Measurements from ENCODE around the gene NRG2.
A peak's percentile ranks its signal among the peaks of the same experiment; 100 is the strongest.

NRG2 gene

DNA sequence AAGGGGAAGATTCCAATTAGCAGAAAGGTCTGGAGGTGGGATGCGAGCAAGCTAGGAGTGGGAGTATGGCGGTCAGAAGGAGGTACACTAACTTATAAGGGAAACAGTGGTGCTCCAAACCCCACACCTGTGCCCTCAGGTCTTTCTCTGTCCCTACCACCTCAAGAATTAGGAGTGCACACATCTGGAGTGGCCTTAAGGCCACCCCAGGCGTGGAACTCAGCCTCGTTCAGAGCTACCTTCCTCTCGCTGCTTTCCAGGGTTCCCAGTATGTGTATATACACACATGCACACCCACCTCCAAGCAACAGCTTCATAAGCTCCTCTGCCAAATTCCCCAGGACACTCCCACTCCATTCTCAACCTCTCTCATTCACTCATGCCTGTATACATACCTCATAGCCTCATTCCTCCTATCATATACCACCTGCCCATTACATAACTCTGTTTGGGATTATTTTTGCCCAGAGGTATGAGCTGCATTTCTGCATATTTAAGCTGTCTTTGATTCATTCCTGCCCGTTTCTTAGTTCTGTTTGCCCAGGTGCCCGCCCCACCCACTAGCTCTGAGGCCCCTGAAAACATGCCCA, 128.8 kb downstream of the NRG2 start:
- H3K36me3 ChIP-seq: no peaks in the 10 kb centered on the region
- peaks cover 0 to 4% (median 0%) of the 10 kb centered on the region in 4 donors for H3K4me1 ChIP-seq
- no peak for DNase-seq
- no peak overlapping the region for H3K4me3 ChIP-seq
- no peaks in the 10 kb centered on the region for H3K9me3 ChIP-seq
- H3K27me3 ChIP-seq: no peaks in the 10 kb centered on the region
- intact Hi-C loops (cut with DNase I; ENCODE audit: low total_unique reads): no loop called here
- H3K27ac ChIP-seq: no peak overlapping the region
- TF ChIP-seq, protein P1, sequence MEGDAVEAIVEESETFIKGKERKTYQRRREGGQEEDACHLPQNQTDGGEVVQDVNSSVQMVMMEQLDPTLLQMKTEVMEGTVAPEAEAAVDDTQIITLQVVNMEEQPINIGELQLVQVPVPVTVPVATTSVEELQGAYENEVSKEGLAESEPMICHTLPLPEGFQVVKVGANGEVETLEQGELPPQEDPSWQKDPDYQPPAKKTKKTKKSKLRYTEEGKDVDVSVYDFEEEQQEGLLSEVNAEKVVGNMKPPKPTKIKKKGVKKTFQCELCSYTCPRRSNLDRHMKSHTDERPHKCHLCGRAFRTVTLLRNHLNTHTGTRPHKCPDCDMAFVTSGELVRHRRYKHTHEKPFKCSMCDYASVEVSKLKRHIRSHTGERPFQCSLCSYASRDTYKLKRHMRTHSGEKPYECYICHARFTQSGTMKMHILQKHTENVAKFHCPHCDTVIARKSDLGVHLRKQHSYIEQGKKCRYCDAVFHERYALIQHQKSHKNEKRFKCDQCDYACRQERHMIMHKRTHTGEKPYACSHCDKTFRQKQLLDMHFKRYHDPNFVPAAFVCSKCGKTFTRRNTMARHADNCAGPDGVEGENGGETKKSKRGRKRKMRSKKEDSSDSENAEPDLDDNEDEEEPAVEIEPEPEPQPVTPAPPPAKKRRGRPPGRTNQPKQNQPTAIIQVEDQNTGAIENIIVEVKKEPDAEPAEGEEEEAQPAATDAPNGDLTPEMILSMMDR (IDR thresholded peaks at IDR 0.05): no peak

DNA sequence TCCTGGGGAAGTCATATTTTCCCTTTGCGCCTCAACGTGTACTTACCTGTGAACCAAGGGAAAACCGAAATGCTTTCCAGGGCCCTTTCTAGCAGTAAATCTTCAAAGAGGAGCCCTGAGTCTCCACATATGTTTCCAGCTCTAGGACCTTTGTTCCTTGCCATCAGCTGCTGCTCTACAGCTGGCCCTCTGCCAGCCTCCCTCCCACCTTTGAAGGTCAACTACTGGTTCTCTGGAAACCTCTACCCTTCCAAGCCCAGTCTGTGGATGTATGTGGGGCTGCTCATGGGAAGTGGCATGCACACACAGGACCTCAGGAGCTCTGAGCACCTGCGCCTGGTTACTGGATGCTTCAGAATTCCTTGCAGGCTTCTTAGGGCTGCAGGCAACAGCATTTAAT, 130.3 kb downstream of the NRG2 start:
- intact Hi-C loops (cut with DNase I; ENCODE audit: low total_unique reads): no loop called here
- DNase-seq: no peak
- Histone ChIP-seq H3K9me3 (no peaks in the 10 kb centered on the region), H3K27me3 (no peaks in the 10 kb centered on the region), H3K4me3 (no peak overlapping the region), H3K36me3 (no peaks in the 10 kb centered on the region), H3K27ac (no peak overlapping the region), H3K4me1 (peaks cover 0 to 4% (median 0%) of the 10 kb centered on the region in 4 donors)
- TF ChIP-seq, protein P1 (IDR thresholded peaks at IDR 0.05): no peak

DNA sequence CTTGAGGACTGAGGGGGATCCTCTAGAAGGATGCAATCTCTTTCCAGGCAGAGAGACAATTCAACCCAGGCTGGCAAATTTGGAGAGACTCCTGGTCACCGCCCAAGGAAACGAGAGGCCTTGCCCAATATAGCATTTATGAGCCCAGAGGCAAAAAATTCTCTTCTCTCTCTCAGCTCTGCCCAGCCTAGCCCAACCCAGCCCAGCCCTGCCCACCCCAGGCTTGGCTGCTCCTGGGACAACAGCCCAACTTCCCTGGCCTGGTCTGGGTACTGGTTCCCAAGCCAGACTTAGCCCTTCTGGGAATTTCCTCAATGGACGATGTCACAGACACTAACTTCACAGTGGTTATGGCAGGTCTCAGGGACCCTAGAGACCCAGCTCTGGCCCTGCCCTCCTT, 130.9 kb downstream of the NRG2 start:
- intact Hi-C loops (cut with DNase I; ENCODE audit: low total_unique reads): no loop called here
- TF ChIP-seq, protein P1 (IDR thresholded peaks at IDR 0.05): no peak

DNA sequence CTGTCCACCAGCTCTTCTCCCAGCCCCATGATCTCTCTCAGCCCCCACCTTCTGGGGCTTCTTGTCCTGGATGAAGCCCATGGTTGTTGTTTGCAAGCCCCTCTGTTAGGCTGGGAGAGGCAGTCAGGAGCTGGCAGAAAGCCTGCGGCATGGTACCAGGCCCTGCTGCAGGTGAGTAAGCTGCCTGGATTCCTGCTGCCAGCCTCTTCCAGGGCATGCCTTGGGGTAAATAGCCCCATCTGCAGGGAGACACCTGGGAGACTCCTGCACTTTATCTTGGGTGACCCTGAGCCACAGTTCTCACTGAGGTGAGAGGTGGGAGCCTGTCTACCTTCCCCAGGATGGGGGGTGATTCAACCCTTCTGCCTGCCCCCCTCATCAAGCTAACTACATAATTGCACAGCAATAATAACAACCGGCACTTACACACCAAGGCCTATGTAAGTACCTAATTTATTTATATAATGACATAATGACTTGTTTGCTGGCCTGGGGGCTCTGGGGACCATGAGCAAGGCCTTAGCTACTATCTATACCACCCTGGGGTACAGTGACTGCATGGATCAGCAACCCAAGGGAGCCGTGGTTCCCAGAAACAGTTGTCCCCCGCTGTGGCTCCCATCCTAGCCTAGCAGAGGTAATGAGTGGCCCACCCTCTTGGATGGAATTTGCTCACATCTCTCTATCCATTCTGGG, 131.5 kb downstream of the NRG2 start:
- Histone ChIP-seq H3K36me3 (no peaks in the 10 kb centered on the region), H3K4me3 (no peak overlapping the region), H3K4me1 (peaks cover 0 to 4% (median 0%) of the 10 kb centered on the region in 4 donors), H3K27ac (no peak overlapping the region), H3K27me3 (peaks cover 0 to 3% of the 10 kb centered on the region in 2 donors), H3K9me3 (no peaks in the 10 kb centered on the region)
- TF ChIP-seq, protein P1 (IDR thresholded peaks at IDR 0.05): no peak
- DNase-seq: peak in 1 of 2 donors; percentile 55
- intact Hi-C loops (cut with DNase I; ENCODE audit: low total_unique reads): no loop called here

More for the DNA sequence above, 130.9 kb downstream of the NRG2 start:
- H3K4me3 ChIP-seq: no peak overlapping the region
- no peak for DNase-seq
- no peaks in the 10 kb centered on the region for H3K9me3 ChIP-seq
- H3K4me1 ChIP-seq: peaks cover 0 to 4% (median 0%) of the 10 kb centered on the region in 4 donors
- H3K27ac ChIP-seq: no peak overlapping the region
- H3K36me3 ChIP-seq: no peaks in the 10 kb centered on the region
- no peaks in the 10 kb centered on the region for H3K27me3 ChIP-seq

DNA sequence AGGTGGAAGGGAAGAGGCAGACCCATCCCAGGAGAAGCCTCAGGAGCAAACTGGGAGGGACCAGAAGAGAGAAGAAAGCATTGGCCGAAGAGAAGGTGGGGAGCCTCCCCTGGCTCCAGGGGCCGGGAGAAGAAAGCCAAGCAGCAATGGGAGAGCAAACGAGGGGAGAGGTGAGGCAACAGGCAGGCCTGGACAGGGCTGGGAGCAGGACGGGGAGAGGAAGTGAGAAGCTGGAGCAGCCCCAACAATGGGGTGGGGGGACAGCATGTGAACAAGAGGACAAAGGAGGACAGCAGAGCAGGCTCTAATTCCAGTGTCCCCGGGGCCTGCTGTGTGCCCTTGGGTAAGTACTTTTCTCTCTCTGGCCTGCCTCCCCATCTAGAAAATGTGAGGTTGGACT, 132.2 kb downstream of the NRG2 start:
- intact Hi-C loops (cut with DNase I; ENCODE audit: low total_unique reads): no loop called here
- Histone ChIP-seq H3K27me3 (peaks cover 0 to 8% of the 10 kb centered on the region in 2 donors), H3K27ac (no peak overlapping the region), H3K4me1 (peaks cover 0 to 4% (median 0%) of the 10 kb centered on the region in 4 donors), H3K9me3 (no peaks in the 10 kb centered on the region), H3K4me3 (no peak overlapping the region), H3K36me3 (no peaks in the 10 kb centered on the region)
- TF ChIP-seq, protein P1 (IDR thresholded peaks at IDR 0.05): no peak
- peak in 1 of 2 donors; percentile 7 for DNase-seq

All from tibial artery (tissue), 4 donors.